ENCODE results near the gene COX8A. TPM values are rescaled to one million over a fixed set of nuclear protein-coding genes. Genes with fewer than 3 reads are reported as not detected.

Gene COX8A
- total and polyA plus RNA-seq, 10 donors = 181 to 698 (median 324) TPM

DNA sequence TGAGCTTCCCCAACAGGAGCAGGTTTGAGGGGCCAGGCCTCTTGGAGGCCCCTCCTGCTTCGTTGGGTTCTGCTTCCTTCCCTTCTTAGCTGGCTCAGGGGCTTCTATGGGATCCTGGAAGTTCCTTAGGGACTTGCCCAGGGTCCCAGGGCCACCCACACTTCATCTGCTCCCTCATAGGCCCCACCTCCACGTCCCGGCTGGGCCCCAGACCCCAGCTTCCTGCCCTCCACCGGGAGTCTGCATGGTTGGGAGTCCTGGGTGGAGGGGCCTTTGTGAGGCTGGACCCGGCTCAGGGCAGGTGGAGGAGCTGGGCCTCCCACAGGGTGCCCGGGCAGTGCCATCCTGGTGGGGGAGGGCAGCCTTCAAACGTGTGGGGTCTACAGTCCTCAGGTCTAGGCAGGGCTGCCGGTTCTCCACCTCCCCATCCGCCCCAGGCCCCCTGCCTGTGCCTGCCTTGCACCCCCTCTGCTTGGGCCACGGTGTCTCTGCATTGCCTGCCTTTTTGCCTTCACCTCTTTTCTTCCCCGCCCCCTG lies 23.4 kb downstream of the COX8A start:
- 77 to 84% (median 79%) methylated on average over 11 of the region's 11 CpGs for WGBS, 5 donors
- intact Hi-C loops (cut with DNase I; ENCODE audit: low total_unique reads) = no loop called here
- peaks cover 4 to 63% (median 49%) of the 10 kb centered on the region in 6 donors for H3K36me3 ChIP-seq

DNA sequence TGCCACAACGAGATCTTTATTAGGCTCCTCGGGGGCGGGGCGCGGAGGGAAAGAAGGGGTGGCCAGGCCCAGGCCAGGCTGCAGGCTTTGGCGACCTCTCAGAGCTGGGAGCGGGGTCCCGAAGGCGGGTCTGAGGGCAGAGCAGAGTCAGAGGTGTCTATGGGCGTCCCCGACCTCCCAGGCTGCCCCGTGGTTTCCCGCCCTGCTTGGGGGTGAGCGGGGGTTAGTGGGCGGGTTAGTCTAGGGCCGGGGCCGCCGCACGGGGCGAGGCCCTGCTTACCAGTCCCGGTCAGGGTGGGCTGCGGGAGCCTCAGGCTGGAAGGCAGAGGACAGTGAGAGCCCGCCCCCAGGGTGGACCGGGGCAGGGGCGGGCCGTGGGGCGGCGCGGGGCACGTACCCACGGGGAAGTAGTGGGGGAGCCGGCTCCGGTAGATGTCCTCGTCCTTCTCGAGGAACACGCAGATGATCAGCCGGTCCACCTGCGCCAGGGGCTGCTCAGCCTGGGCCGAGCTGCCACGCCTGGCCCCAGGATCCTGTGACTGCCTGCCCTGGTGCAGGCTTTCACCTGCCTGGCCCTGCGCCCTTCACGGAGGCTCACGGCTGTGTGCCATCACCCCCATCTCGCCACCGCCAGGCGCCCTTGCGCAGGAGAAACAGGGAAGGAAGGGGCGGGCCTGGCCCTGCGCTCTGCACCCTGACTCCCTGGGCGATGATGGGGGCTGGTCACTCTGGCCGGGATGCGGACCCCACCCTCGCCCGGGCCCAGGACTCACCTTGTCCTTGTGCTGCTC lies 24.3 kb downstream of the COX8A start:
- WGBS, 5 donors = 51 to 65% (median 58%) methylated on average over 36 to 54 of the region's 54 CpGs
- H3K27ac ChIP-seq = no peak overlapping the region
- H3K36me3 ChIP-seq = peaks cover 4 to 54% (median 42%) of the 10 kb centered on the region in 6 donors
- H3K9me3 ChIP-seq = no peaks in the 10 kb centered on the region
- TF ChIP-seq POLR2AphosphoS5 (IDR thresholded peaks at IDR 0.05) (peak; percentile 14 to 61 (median 48)), POLR2A (IDR thresholded peaks at IDR 0.05) (no peak)
- TF ChIP-seq, protein P1, sequence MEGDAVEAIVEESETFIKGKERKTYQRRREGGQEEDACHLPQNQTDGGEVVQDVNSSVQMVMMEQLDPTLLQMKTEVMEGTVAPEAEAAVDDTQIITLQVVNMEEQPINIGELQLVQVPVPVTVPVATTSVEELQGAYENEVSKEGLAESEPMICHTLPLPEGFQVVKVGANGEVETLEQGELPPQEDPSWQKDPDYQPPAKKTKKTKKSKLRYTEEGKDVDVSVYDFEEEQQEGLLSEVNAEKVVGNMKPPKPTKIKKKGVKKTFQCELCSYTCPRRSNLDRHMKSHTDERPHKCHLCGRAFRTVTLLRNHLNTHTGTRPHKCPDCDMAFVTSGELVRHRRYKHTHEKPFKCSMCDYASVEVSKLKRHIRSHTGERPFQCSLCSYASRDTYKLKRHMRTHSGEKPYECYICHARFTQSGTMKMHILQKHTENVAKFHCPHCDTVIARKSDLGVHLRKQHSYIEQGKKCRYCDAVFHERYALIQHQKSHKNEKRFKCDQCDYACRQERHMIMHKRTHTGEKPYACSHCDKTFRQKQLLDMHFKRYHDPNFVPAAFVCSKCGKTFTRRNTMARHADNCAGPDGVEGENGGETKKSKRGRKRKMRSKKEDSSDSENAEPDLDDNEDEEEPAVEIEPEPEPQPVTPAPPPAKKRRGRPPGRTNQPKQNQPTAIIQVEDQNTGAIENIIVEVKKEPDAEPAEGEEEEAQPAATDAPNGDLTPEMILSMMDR (IDR thresholded peaks at IDR 0.05 in 8 of 11, conservative IDR thresholded peaks at IDR 0.05 in 3 of 11) = peak in 1 of 11 experiments; percentile 6
- intact Hi-C loops (cut with DNase I; ENCODE audit: low total_unique reads) = no loop called here
- peaks cover 38 to 82% (median 58%) of the 10 kb centered on the region in 6 donors for H3K4me1 ChIP-seq
- peaks cover 0 to 36% (median 0%) of the 10 kb centered on the region in 7 donors for H3K27me3 ChIP-seq (replicated peaks in 1 of 7)
- peak overlapping the region; percentile 5 to 68 (median 44) for H3K4me3 ChIP-seq
- peak; percentile 85 for DNase-seq

More for the DNA sequence above, 23.4 kb downstream of the COX8A start:
- H3K4me3 ChIP-seq = no peak overlapping the region
- H3K4me1 ChIP-seq = peaks cover 36 to 82% (median 51%) of the 10 kb centered on the region in 6 donors
- H3K9me3 ChIP-seq = no peaks in the 10 kb centered on the region
- H3K27me3 ChIP-seq (replicated peaks in 1 of 7) = peaks cover 0 to 36% (median 0%) of the 10 kb centered on the region in 7 donors
- no peak for DNase-seq
- H3K27ac ChIP-seq = no peak overlapping the region
- TF ChIP-seq POLR2AphosphoS5 (IDR thresholded peaks at IDR 0.05) (peak in 1 of 3 donors; percentile 9), POLR2A (IDR thresholded peaks at IDR 0.05) (no peak)

DNA sequence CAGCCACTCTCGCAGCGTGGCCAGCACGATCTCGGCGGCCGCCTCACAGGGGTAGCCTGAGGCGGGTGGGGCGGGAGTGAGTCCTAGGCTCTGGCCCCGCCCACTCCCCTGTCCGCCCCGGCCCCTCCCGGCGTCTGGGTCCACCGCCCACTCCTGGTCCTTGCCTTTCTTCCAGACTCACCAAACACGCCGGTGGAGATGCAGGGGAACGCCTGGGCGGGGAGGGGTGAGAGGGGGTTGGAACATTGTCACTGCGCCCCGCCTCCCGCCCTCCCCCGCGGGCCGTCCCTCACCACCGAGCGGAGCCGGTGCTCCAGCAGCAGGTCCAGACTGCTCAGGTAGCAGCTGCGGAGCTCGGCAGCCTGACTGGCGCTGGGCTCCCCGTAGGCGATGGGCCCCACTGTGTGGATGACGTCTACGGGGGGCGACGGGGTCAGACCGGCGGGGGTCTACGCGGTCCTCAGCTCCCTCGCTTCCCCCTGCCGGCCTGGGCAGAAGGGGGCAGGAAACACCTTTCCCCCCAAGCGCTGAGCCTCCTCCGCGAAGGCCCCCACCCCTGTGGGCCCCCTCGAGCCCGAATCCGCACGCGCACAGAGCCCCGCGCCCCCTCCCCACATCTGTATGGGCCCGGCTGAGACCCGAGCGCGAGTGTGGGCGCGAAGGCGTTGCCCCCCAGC lies 25.1 kb downstream of the COX8A start:
- Histone ChIP-seq H3K27ac (no peak overlapping the region), H3K4me3 (peak overlapping the region; percentile 5 to 68 (median 44)), H3K4me1 (peaks cover 38 to 82% (median 61%) of the 10 kb centered on the region in 6 donors), H3K9me3 (no peaks in the 10 kb centered on the region), H3K27me3 (replicated peaks in 1 of 7) (peaks cover 0 to 36% (median 0%) of the 10 kb centered on the region in 7 donors), H3K36me3 (peaks cover 4 to 47% (median 38%) of the 10 kb centered on the region in 6 donors)
- WGBS, 5 donors = 1 to 8% (median 5%) methylated on average over 24 to 59 of the region's 59 CpGs
- TF ChIP-seq POLR2AphosphoS5 (IDR thresholded peaks at IDR 0.05) (peak in 2 of 3 donors; percentile 10 to 57), POLR2A (IDR thresholded peaks at IDR 0.05) (no peak)
- TF ChIP-seq, protein P1 (IDR thresholded peaks at IDR 0.05 in 8 of 11, conservative IDR thresholded peaks at IDR 0.05 in 3 of 11) = no peak
- intact Hi-C loops (cut with DNase I; ENCODE audit: low total_unique reads) = loop anchor here (2.0 kb wide), 1 partner anchor 149 kb away; no protein-coding TSS in a partner anchor
- peak; percentile 87 for DNase-seq

DNA sequence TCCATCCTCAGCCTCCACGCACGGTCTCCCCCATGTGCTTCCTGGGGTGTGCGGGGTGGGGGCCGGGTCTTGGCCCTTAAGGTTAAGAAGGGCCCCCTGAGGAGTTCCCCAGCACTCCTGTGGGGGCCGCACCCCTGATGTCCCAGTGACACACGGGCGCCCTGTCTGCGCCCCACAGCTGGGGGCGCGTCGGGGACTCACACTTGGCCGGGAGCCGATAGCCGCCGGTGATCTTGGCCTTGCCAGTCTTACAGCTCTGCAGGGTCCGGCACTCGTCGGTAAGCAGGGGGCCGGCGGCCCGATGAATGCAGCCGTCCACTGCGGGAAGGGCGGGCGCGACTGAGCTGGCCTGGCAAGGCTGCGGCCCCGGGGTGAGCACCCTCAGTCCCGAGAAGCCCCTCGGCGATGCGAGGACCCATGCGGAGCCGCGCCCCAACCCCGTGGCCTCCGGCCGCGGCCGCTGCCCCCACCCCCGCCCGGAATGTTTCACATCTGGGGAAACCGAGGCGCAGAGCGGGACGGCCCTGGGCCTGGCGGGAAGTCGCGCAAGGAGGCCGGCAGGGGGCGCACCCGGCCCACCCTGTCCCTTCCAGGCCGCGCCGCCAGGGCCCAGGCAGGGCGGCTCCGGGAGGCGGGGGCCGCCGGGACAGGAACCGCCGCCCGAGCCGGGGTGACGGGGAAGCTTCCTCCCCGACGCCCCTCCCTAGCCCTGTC lies 25.8 kb downstream of the COX8A start:
- Histone ChIP-seq H3K36me3 (peaks cover 4 to 40% (median 31%) of the 10 kb centered on the region in 6 donors), H3K27me3 (replicated peaks in 1 of 7) (peaks cover 0 to 36% (median 0%) of the 10 kb centered on the region in 7 donors), H3K4me3 (peak overlapping the region; percentile 18 to 68 (median 44)), H3K9me3 (no peaks in the 10 kb centered on the region), H3K4me1 (peaks cover 39 to 84% (median 64%) of the 10 kb centered on the region in 6 donors), H3K27ac (peak overlapping the region in 5 of 8 donors; percentile 67 to 84 (median 76))
- TF ChIP-seq POLR2A (IDR thresholded peaks at IDR 0.05) = no peak
- peak in 2 of 3 donors; percentile 55 to 60 for TF ChIP-seq POLR2AphosphoS5 (IDR thresholded peaks at IDR 0.05)
- TF ChIP-seq, protein P1 (IDR thresholded peaks at IDR 0.05 in 8 of 11, conservative IDR thresholded peaks at IDR 0.05 in 3 of 11) = peak; percentile 54 to 95 (median 83)
- WGBS, 5 donors = 1 to 3% (median 2%) methylated on average over 18 to 67 of the region's 67 CpGs
- DNase-seq = peak; percentile 94
- intact Hi-C loops (cut with DNase I; ENCODE audit: low total_unique reads) = loop anchor here (2.0 kb wide), 1 partner anchor 149 kb away; no protein-coding TSS in a partner anchor
